Esophagus squamous epithelium (tissue), 4 donors: ENCODE measurements around the gene TAC1.

Experiments
- CTCF ChIP-seq, 6 experiments: fragments of 450-650 bp in 4 of 6; fragments of 200-600 bp in 2 of 6; sonication (generic) in 2 of 6; IDR thresholded peaks; one replicate each; pipeline ENCODE4 v1.5.1; 2016 to 2019; ENCODE audit warnings: antibody characterized with exemption in 6 of 6, mild to moderate bottlenecking in 4 of 6, moderate library complexity in 4 of 6
- POLR2A ChIP-seq, 4 donors: fragments of 450-650 bp; IDR thresholded peaks; one replicate each; pipeline ENCODE4 v1.6.1; 2017; ENCODE audit warnings: antibody characterized with exemption in 4 of 4, mild to moderate bottlenecking in 4 of 4, moderate library complexity in 3 of 4

DNA sequence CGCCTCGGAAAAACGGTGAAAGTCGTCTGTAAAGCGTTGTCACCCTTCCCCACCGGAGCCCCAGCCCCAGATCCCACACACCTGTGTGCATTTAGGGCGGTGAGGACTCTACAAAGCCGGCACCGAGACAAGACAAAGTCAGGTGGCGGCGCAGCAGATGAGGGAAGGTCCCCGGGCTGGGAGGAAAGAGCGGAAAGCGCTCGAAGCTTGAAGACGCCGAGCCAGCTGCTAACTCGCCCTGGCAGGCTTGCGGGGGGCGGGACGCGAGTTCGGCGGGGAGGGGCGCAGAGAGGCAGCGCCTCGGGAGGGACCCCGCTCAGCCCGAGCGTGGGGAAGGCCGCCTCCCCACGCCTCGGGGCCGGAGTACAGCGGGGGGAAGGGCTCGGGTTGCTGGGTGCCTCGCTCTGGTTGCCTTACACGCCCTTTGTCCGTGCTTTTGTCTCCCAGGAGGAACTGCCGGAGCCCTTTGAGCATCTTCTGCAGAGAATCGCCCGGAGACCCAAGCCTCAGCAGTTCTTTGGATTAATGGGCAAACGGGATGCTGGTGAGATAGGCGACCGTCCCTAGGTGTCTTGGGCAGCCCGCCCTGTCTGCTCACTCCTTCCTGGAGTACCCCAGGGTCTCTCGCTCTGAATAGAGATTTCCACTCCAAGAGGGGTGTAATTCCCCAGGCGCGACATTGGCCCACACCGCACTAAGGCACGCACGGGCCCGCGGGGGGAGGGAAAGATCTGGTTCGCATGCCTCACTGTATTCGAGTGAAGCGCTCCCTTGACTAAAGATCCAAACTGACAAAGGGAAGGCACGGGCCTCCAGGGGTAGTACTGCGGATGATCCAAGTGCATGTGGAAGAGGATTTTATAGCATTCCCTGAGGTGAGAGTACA lies 1.6 kb downstream of the TAC1 start:
- TF ChIP-seq POLR2A (IDR thresholded peaks at IDR 0.05) (no peak), CTCF (IDR thresholded peaks at IDR 0.05) (no peak)
